GM12892 (cell line): Measurements from ENCODE around the gene KISS1R.

Source experiments
- POLR2A ChIP-seq: IDR thresholded peaks from 2 replicates; pipeline ENCODE4 v1.6.1; 2011; ENCODE audit warnings: low read depth, low read length, control low read depth
- POLR2AphosphoS5 ChIP-seq: IDR thresholded peaks from 2 replicates; pipeline ENCODE4 v1.6.1; 2011; ENCODE audit warnings: low read depth, low read length, control low read depth

DNA sequence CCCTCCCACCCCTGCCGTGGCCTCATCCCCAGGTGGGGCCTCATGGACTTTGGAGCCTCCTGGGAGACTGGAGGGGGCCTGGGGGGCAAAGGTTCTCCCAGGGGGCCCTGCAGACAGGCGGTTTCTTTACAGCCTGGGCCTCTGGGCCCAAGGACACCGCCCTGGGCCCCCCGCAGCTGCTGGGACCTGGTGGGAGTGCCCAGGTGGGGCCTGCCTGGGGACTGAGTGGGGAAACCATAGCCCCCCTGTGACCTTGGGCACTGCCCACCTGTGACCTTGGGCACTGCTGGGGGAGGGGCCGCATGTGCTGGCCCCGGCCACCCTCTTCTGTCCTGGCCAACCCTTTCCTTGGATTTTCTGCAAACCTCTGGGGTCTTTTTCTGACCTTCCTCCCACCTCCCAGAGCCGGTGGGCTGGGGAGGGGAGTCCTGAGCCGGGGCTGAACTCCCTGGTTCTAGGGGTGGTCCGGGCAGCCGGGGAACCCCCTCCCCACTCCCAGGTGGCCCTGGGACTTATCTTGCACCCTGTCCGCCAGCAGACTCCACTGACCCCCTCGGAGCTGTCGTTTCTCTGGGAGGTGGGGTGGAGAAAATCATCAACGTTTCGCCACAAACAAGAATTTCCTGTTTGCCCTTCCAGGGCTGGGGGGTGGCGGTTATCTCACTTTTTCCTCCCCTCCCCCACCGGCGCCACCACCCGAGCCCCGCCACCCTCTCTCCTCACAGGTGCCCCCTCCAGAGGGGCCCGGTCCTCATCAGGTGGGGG, 35.7 kb downstream of the KISS1R start:
- TF ChIP-seq POLR2A = no peak
- no peak for TF ChIP-seq POLR2AphosphoS5
